HCT116 (cell line): ENCODE data around the gene JAG1. TPM values are rescaled to one million over a fixed set of nuclear protein-coding genes. Genes with fewer than 3 reads are reported as not detected.

Source experiments
- ATAC-seq: fragments of 200-7000 bp; cut with Tn5 transposase; 2 replicates; pipeline ENCODE4 v1.9.1; 2020; ENCODE audit warnings: mild to moderate bottlenecking, moderate library complexity
- BruUV-seq: library from RNA; stranded (reverse); fragments of 400-500 nt; replicated peaks from 2 replicates; lab custom pipeline; 2021; lab: Mats Ljungman, UMichigan
- CTCF ChIA-PET: fragments of 300-600 bp; sonication (Branson Sonifier 250); formaldehyde crosslinking; loops from one replicate; lab custom pipeline; 2021; ENCODE audit warnings: antibody characterized with exemption; lab: Charles Lee
- POLR2A ChIA-PET: fragments of 300-600, 350-600 bp; sonication (Branson Sonifier 250); formaldehyde crosslinking; loops from one replicate; lab custom pipeline; 2021; ENCODE audit warnings: antibody characterized with exemption; lab: Charles Lee
- RAD21 ChIA-PET, 2 experiments: fragments of 300-600 bp; sonication (Branson Sonifier 250); formaldehyde crosslinking; loops; one replicate each; lab custom pipeline; 2023; ENCODE audit warnings: low total read pairs in 2 of 2; ENCODE audit not compliant: uncharacterized antibody in 2 of 2, unreplicated experiment in 2 of 2, low non-redundant PET in 1 of 2; lab: Charles Lee
- DNase-seq: peaks from one replicate; pipeline ENCODE4 v3.0.0-alpha.2; 2010; ENCODE audit warnings: low read depth, low spot score
- H2AFZ ChIP-seq: fragments of 200-600 bp; shearing (Covaris generic), sonication (generic); 2 replicates; pipeline ENCODE4 v1.6.1; 2017; ENCODE audit warnings: low read depth, mixed run types, mixed read lengths, antibody characterized with exemption, low read length; ENCODE audit not compliant: poor library complexity, severe bottlenecking
- H3K27ac ChIP-seq: 2 replicates; pipeline ENCODE4 v1.5.1; 2012; ENCODE audit warnings: low read depth, low read length
- H3K27me3 ChIP-seq: fragments of 200-600 bp; sonication (generic); 2 replicates; pipeline ENCODE4 v1.6.1; 2016; ENCODE audit warnings: mixed run types, low read length, mixed read lengths; ENCODE audit not compliant: insufficient read depth
- H3K36me3 ChIP-seq, 2 experiments: fragments of 200-500 bp in 1 of 2; fragments of 200-600 bp in 1 of 2; sonication (Bioruptor generic) in 1 of 2; sonication (generic) in 1 of 2; 2 replicates each; pipeline versions ENCODE4 v1.5.1 to v1.6.1; 2014 to 2016; ENCODE audit warnings: low read length in 2 of 2, inconsistent platforms in 1 of 2, mixed read lengths in 1 of 2, mixed run types in 1 of 2; ENCODE audit not compliant: insufficient read depth in 2 of 2, control insufficient read depth in 1 of 2
- H3K4me1 ChIP-seq, 2 experiments: fragments of 200-600 bp in 1 of 2; sonication (generic) in 1 of 2; 2 replicates each; pipeline versions ENCODE4 v1.5.1 to v1.6.1; 2012 to 2017; ENCODE audit warnings: low read length in 2 of 2, inconsistent platforms in 1 of 2, mild to moderate bottlenecking in 1 of 2, mixed read lengths in 1 of 2, mixed run types in 1 of 2, moderate library complexity in 1 of 2; ENCODE audit not compliant: insufficient read depth in 2 of 2, control insufficient read depth in 1 of 2
- H3K4me2 ChIP-seq: fragments of 200-600 bp; sonication (generic); 2 replicates; pipeline ENCODE4 v1.6.1; 2017; ENCODE audit warnings: mixed run types, low read length, mixed read lengths
- H3K4me3 ChIP-seq, 2 experiments: fragments of 200-600 bp in 1 of 2; sonication (generic) in 1 of 2; replicated peaks in 1 of 2; 2 replicates each; pipeline ENCODE4 v1.5.1; 2011 to 2016; ENCODE audit warnings: low read length in 2 of 2, control low read depth in 1 of 2, low read depth in 1 of 2, mild to moderate bottlenecking in 1 of 2, mixed read lengths in 1 of 2, mixed run types in 1 of 2
- H3K79me2 ChIP-seq: fragments of 200-600 bp; sonication (generic); 2 replicates; pipeline ENCODE4 v1.6.1; 2017; ENCODE audit warnings: mild to moderate bottlenecking, mixed run types, low read length, moderate library complexity, mixed read lengths; ENCODE audit not compliant: insufficient read depth
- H3K9ac ChIP-seq: fragments of 200-600 bp; sonication (generic); 2 replicates; pipeline ENCODE4 v1.6.1; 2016; ENCODE audit warnings: low read length, mixed read lengths
- H3K9me2 ChIP-seq: fragments of 200-600 bp; sonication (generic), shearing (Covaris generic); 2 replicates; pipeline ENCODE4 v1.6.1; 2017; ENCODE audit warnings: mixed run types, mild to moderate bottlenecking, moderate library complexity; ENCODE audit not compliant: insufficient read depth
- H3K9me3 ChIP-seq, 2 experiments: fragments of 200-500 bp in 1 of 2; fragments of 200-600 bp in 1 of 2; sonication (Bioruptor generic) in 1 of 2; sonication (generic) in 1 of 2; 2 replicates each; pipeline ENCODE4 v1.6.1; 2014 to 2017; ENCODE audit warnings: low read length in 2 of 2, mixed read lengths in 2 of 2, inconsistent platforms in 1 of 2, low read depth in 1 of 2, mild to moderate bottlenecking in 1 of 2, mixed run types in 1 of 2, moderate library complexity in 1 of 2; ENCODE audit not compliant: control insufficient read depth in 1 of 2, insufficient read depth in 1 of 2
- H4K20me1 ChIP-seq: fragments of 200-600 bp; sonication (generic), shearing (Covaris generic); 2 replicates; pipeline ENCODE4 v1.6.1; 2017; ENCODE audit warnings: mixed run types, mild to moderate bottlenecking, moderate library complexity; ENCODE audit not compliant: insufficient read depth
- EGR1 ChIP-seq: IDR thresholded peaks from 2 replicates; pipeline ENCODE4 v1.6.1; 2012; ENCODE audit warnings: low read depth
- ELF1 ChIP-seq: IDR thresholded peaks from 2 replicates; pipeline ENCODE4 v1.6.1; 2012; ENCODE audit warnings: low read depth, borderline replicate concordance
- EZH2phosphoT487 ChIP-seq: fragments of 200-600 bp; IDR thresholded peaks from 2 replicates; pipeline ENCODE4 v1.6.1; 2018; ENCODE audit warnings: antibody characterized with exemption, borderline replicate concordance
- FOSL1 ChIP-seq: IDR thresholded peaks from 2 replicates; pipeline ENCODE4 v1.6.1; 2012; ENCODE audit warnings: low read depth
- POLR2AphosphoS5 ChIP-seq: IDR thresholded peaks from 2 replicates; pipeline ENCODE4 v1.6.1; 2011; ENCODE audit warnings: mild to moderate bottlenecking, low read depth, low read length, moderate library complexity
- RAD21 ChIP-seq: IDR thresholded peaks from 2 replicates; pipeline ENCODE4 v1.6.1; 2012; ENCODE audit warnings: low read depth, mild to moderate bottlenecking
- SIN3A ChIP-seq: IDR thresholded peaks from 2 replicates; pipeline ENCODE4 v1.6.1; 2012; ENCODE audit warnings: low read depth
- TCF7L2 ChIP-seq: IDR thresholded peaks from 2 replicates; pipeline ENCODE4 v1.7.0; 2011; ENCODE audit warnings: borderline replicate concordance, inconsistent platforms; ENCODE audit not compliant: insufficient read depth, insufficient read length; ENCODE audit errors: extremely low read depth
- ZFX ChIP-seq: fragments of 450-650 bp; IDR thresholded peaks from 2 replicates; pipeline ENCODE4 v1.6.1; 2017
- intact Hi-C: fragments of 100-400 bp; cut with micrococcal nuclease; formaldehyde crosslinking; loops from 2 replicates; pipeline ENCODE4 v1.10.0; 2022
- total RNA-seq: library from RNA; stranded (reverse); gene quantifications from one replicate; pipeline ENCODE4 v1.2.1, GENCODE V29; 2021; ENCODE audit not compliant: unreplicated experiment

JAG1 gene
- total RNA-seq, 1 experiment from 2014 or later = 31.9 TPM

GRCh38 chr20:10671919-10672623 lies 1.7 kb downstream of the JAG1 start:
- intact Hi-C loops = loop anchor here (5.0 to 10.0 kb wide), 4 partner anchors 120 to 870 kb away; partner anchors contain the start of genes MKKS and SLX4IP
- H3K9me3 ChIP-seq = no peaks in the 10 kb centered on the region
- TF ChIP-seq RAD21 = no peak
- TF ChIP-seq EGR1 = peak; percentile 45; the same call in 1 of the 2 replicates
- TF ChIP-seq SIN3A = no peak
- no peak for TF ChIP-seq EZH2phosphoT487
- TF ChIP-seq FOSL1 = no peak
- no peak for TF ChIP-seq TCF7L2
- no peak for TF ChIP-seq POLR2AphosphoS5
- TF ChIP-seq ELF1 = no peak
- no peak for TF ChIP-seq ZFX
- TF ChIP-seq, all 23 proteins: peak for 1
- H3K4me3 ChIP-seq = peak overlapping the region; percentile 75 to 90
- POLR2A ChIA-PET = interaction anchor here (0.9 to 1.7 kb wide), 3 partner anchors 72 to 533 kb away, joined by 3 to 4 read pairs (median 3); partner anchors contain the start of gene MKKS
- no peak overlapping the region for H2AFZ ChIP-seq
- no peaks in the 10 kb centered on the region for H3K9me2 ChIP-seq
- CTCF ChIA-PET = interaction anchor here (0.7 to 1.7 kb wide), 3 partner anchors 14 to 533 kb away, joined by 3 to 8 read pairs (median 3); no protein-coding TSS in a partner anchor
- BruUV-seq = TSS peak; percentile 2
- H3K27me3 ChIP-seq = no peaks in the 10 kb centered on the region
- RAD21 ChIA-PET = interaction anchor here (0.5 to 0.9 kb wide), 2 partner anchors 441 to 872 kb away, joined by 3 to 5 read pairs; no protein-coding TSS in a partner anchor
- no peaks in the 10 kb centered on the region for H4K20me1 ChIP-seq
- DNase-seq = no peak
- H3K9ac ChIP-seq = peak overlapping the region; percentile 83
- H3K79me2 ChIP-seq = peaks cover 32% of the 10 kb centered on the region; the same call in 1 of the 2 replicates
- H3K27ac ChIP-seq = peak overlapping the region; percentile 99
- peaks cover 4 to 15% of the 10 kb centered on the region in 2 experiments for H3K36me3 ChIP-seq
- H3K4me1 ChIP-seq = peaks cover 13 to 26% of the 10 kb centered on the region in 2 experiments
- ATAC-seq = peak; percentile 17
- H3K4me2 ChIP-seq = peak overlapping the region; percentile 87
